ENCODE data around the gene STX5. TPM values are rescaled to one million over a fixed set of nuclear protein-coding genes. Genes with fewer than 3 reads are reported as not detected.
"Not testable (repeated sequence)": the region's sequence is repeated elsewhere in the genome, so short reads cannot be mapped to it uniquely, and the experiment has no call there.

Gene STX5
- total and polyA plus RNA-seq, 9 of the 15 experiments (the other 6 are each of a cell fraction or from before 2014, with no cell fraction given), result 2.8 to 28.6 (median 23.7) TPM

DNA sequence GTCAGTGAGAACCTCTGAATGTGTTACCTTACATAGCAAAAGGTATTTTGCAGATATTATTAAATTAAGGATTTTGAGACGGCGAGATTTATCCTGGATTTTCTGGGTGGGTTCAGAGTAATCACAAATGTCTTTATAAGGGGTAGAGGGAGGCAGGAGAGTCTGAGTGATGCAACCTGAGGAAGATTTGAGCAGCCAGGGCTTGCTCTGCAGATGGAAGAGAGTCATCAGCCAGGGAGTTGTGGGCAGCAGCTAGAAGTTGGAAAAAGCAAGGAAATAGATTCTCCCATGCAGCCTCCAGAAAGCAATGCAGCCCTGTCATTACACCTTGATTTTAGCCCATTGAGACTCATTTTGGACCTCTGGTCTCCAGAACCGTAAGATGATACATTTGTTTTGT is 11.6 kb upstream of the STX5 start:
- peaks cover 14% of the 10 kb centered on the region for H3K79me2 ChIP-seq (ENCODE audit: control insufficient read depth, insufficient read depth, low read length)
- H3K4me1 ChIP-seq (replicated peaks in 1 of 2; ENCODE audit: control insufficient read depth in 2 of 2, insufficient read depth in 2 of 2, low read length in 2 of 2), result peaks cover 5 to 19% of the 10 kb centered on the region in 2 experiments; a peak in 3 of 5 replicates
- no TSS peak for BruUV-seq (replicated peaks)
- no peak overlapping the region for H3K4me3 ChIP-seq
- intact Hi-C loops (cut with micrococcal nuclease), result loop anchor here (5.0 to 10.0 kb wide), 3 partner anchors 119 to 446 kb away; partner anchors contain the start of genes C11orf98, CSKMT, HNRNPUL2 and TTC9C
- no peaks in the 10 kb centered on the region for H3K36me3 ChIP-seq (ENCODE audit: control insufficient read depth, insufficient read depth, low read length)
- 83% methylated on average over 3 of the region's 3 CpGs for WGBS (ENCODE audit: insufficient coverage, low coverage, missing lambda C conversion rate)
- ATAC-seq (no peak), FAIRE-seq (no peak), DNase-seq (ENCODE audit: extremely low read depth in 1 of 4, low spot score in 3 of 4) (no peak)
- 0 out of 4 replicates have a peak overlapping the region, but pooled peaks of 1 of the 2 experiments have one; percentile 40 for H3K9ac ChIP-seq (ENCODE audit: insufficient read depth in 1 of 2, low read depth in 2 of 2, low read length in 2 of 2)
- in situ Hi-C loops (cut with MboI), result no loop called here
- H3K4me2 ChIP-seq (ENCODE audit: insufficient read depth, low read length), result no peak overlapping the region
- ChIA-PET CTCF (ENCODE audit: low intra/inter-chr PET ratio) (no interaction called here), POLR2A (interaction anchor here (0.6 to 6.3 kb wide), 3 partner anchors 11 to 56 kb away, joined by 3 to 100 read pairs (median 4); partner anchors contain the start of gene TMEM179B)
- no peaks in the 10 kb centered on the region for H3K9me1 ChIP-seq (ENCODE audit: control insufficient read depth, insufficient read depth, low read length)
- H3K9me3 ChIP-seq (replicated peaks; ENCODE audit: control insufficient read depth, insufficient read depth, low read depth, low read length), result no peaks in the 10 kb centered on the region; the same call in 1 of the 2 replicates
- H3K27me3 ChIP-seq (ENCODE audit: control insufficient read depth in 2 of 2, insufficient read depth in 2 of 2, low read length in 2 of 2), result no peaks in the 10 kb centered on the region
- no peaks in the 10 kb centered on the region for H4K20me1 ChIP-seq (replicated peaks; ENCODE audit: control insufficient read depth, insufficient read depth, low read length)
- H3K27ac ChIP-seq (ENCODE audit: extremely low read depth, low read depth, low read length), result no peak overlapping the region
- TF ChIP-seq ZNF263 (CRISPR knock-in tag; IDR thresholded peaks at IDR 0.05; ENCODE audit: borderline replicate concordance) (no peak), GATAD2B (IDR thresholded peaks at IDR 0.05; ENCODE audit: borderline replicate concordance) (no peak), ZNF57 (CRISPR knock-in tag; IDR thresholded peaks at IDR 0.05) (no peak), BRCA1 (IDR thresholded peaks at IDR 0.05) (no peak), BRCA1 (CRISPR knock-in tag; IDR thresholded peaks at IDR 0.05) (no peak), ZNF766 (CRISPR knock-in tag; conservative IDR thresholded peaks at IDR 0.05) (no peak), NCOA6 (IDR thresholded peaks at IDR 0.05) (no peak), CEBPG (CRISPR knock-in tag; IDR thresholded peaks at IDR 0.05) (peak; percentile 41; the same call in 1 of the 2 replicates), CEBPG (tag; conservative IDR thresholded peaks at IDR 0.05 in 1 of 2, IDR thresholded peaks at IDR 0.05 in 1 of 2) (0 out of 4 replicates have a peak, but pooled peaks of 1 of the 2 experiments have one; percentile 24), ATF3 (IDR thresholded peaks at IDR 0.05) (peak; percentile 48; the same call in 1 of the 2 replicates), ATF3 (CRISPR knock-in tag; conservative IDR thresholded peaks at IDR 0.05) (no peak)
- peak overlapping the region; percentile 1; the same call in 1 of the 2 replicates for H2AFZ ChIP-seq (ENCODE audit: low read depth, low read length)

DNA sequence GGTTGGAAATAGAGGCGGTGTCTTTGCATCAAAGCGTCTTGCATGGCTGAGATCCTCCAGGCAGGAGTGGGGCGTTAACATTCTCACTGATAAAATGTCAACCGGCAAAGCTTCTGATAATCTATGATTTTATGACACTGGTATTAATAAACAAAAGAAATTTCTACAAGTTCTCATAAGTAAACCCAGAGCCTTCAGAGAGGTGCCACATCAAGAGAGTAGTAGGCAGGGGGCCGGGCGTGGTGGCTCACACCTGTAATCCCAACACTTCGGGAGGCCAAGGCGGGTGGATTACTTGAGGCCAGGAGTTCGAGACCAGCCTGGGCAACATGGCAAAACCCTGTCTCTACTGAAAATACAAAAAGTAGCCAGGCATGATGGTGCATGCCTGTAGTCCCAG is 11.0 kb upstream of the STX5 start:
- H3K4me3 ChIP-seq; FAIRE-seq; H3K27me3 ChIP-seq (ENCODE audit: control insufficient read depth in 2 of 2, insufficient read depth in 2 of 2, low read length in 2 of 2); H3K4me2 ChIP-seq (ENCODE audit: insufficient read depth, low read length); BruUV-seq (replicated peaks); H3K9ac ChIP-seq (ENCODE audit: insufficient read depth in 1 of 2, low read depth in 2 of 2, low read length in 2 of 2); CTCF ChIA-PET (ENCODE audit: low intra/inter-chr PET ratio); H3K27ac ChIP-seq (ENCODE audit: extremely low read depth, low read depth, low read length); in situ Hi-C loops (cut with MboI); H4K20me1 ChIP-seq (replicated peaks; ENCODE audit: control insufficient read depth, insufficient read depth, low read length); H3K36me3 ChIP-seq (ENCODE audit: control insufficient read depth, insufficient read depth, low read length); H3K9me1 ChIP-seq (ENCODE audit: control insufficient read depth, insufficient read depth, low read length); ATAC-seq; H3K9me3 ChIP-seq (replicated peaks; ENCODE audit: control insufficient read depth, insufficient read depth, low read depth, low read length); DNase-seq (ENCODE audit: extremely low read depth in 1 of 4, low spot score in 3 of 4): not testable (repeated sequence)
- peak overlapping the region; percentile 92 for H2AFZ ChIP-seq (ENCODE audit: low read depth, low read length)
- H3K4me1 ChIP-seq (replicated peaks in 1 of 2; ENCODE audit: control insufficient read depth in 2 of 2, insufficient read depth in 2 of 2, low read length in 2 of 2), result peaks cover 5 to 19% of the 10 kb centered on the region in 2 experiments; a peak in 3 of 5 replicates
- WGBS (ENCODE audit: insufficient coverage, low coverage, missing lambda C conversion rate), result 69% methylated on average over 9 of the region's 9 CpGs
- intact Hi-C loops (cut with micrococcal nuclease), result loop anchor here (5.0 to 10.0 kb wide), 3 partner anchors 118 to 446 kb away; partner anchors contain the start of genes C11orf98, CSKMT, HNRNPUL2 and TTC9C
- peaks cover 19% of the 10 kb centered on the region for H3K79me2 ChIP-seq (ENCODE audit: control insufficient read depth, insufficient read depth, low read length)
- POLR2A ChIA-PET, result interaction anchor here (0.6 to 6.3 kb wide), 4 partner anchors 11 to 54 kb away, joined by 3 to 100 read pairs (median 19); partner anchors contain the start of gene NXF1

Measured in K562 (cell line).